HepG2 (cell line): ENCODE results near the gene TMED9. TPM values are rescaled to one million over a fixed set of nuclear protein-coding genes. Genes with fewer than 3 reads are reported as not detected.

Experiments
- BHLHE40 ChIP-seq: IDR thresholded peaks from 2 replicates; pipeline ENCODE4 v1.6.1; 2011; ENCODE audit warnings: low read length, improper control_type of control experiment
- KLF12 ChIP-seq: sonication (generic); formaldehyde crosslinking; IDR thresholded peaks from 2 replicates; pipeline ENCODE4 v1.4.0; 2020; ENCODE audit warnings: missing genetic modification reagents, borderline replicate concordance
- PPARG ChIP-seq: conservative IDR thresholded peaks from 2 replicates; pipeline ENCODE4 v1.6.1; 2016; ENCODE audit warnings: missing biosample characterization, missing genetic modification reagents
- REXO4 ChIP-seq: sonication (generic); formaldehyde crosslinking; IDR thresholded peaks from 2 replicates; pipeline ENCODE4 v1.8.0; 2022; ENCODE audit warnings: missing genetic modification reagents, mild to moderate bottlenecking, borderline replicate concordance
- SOX5 ChIP-seq: IDR thresholded peaks from 2 replicates; pipeline ENCODE4 v1.6.1; 2016; ENCODE audit warnings: borderline replicate concordance
- TCF7 ChIP-seq: sonication (generic); IDR thresholded peaks from 2 replicates; pipeline ENCODE4 v1.6.1; 2016; ENCODE audit warnings: antibody characterized with exemption, low read depth
- ZBTB1 ChIP-seq: sonication (generic); formaldehyde crosslinking; IDR thresholded peaks from 2 replicates; pipeline ENCODE4 v1.4.0; 2020; ENCODE audit warnings: missing genetic modification reagents, borderline replicate concordance
- ZNF441 ChIP-seq: sonication (generic); formaldehyde crosslinking; IDR thresholded peaks from 2 replicates; pipeline ENCODE4 v1.7.0; 2021; ENCODE audit warnings: missing genetic modification reagents, borderline replicate concordance
- ZNF496 ChIP-seq: sonication (generic); formaldehyde crosslinking; IDR thresholded peaks from 2 replicates; pipeline ENCODE4 v1.8.1; 2023; ENCODE audit warnings: mild to moderate bottlenecking, moderate library complexity, missing genetic modification reagents; ENCODE audit not compliant: insufficient replicate concordance
- ZNF616 ChIP-seq: sonication (generic); formaldehyde crosslinking; IDR thresholded peaks from 2 replicates; pipeline ENCODE4 v1.5.0; 2020; ENCODE audit warnings: low read depth, mild to moderate bottlenecking, missing genetic modification reagents
- ZNF816 ChIP-seq: sonication (generic); formaldehyde crosslinking; IDR thresholded peaks from 2 replicates; pipeline ENCODE4 v1.8.0; 2022; ENCODE audit warnings: missing genetic modification reagents, mild to moderate bottlenecking, borderline replicate concordance
- polyA plus RNA-seq, 8 experiments: library from polyadenylated mRNA; depleted of rRNA in 3 of 8; stranded (reverse) in 7 of 8; unstranded in 1 of 8; fragments of >200 nt; fragmentation: Illumina TruSeq in 4 of 8; extraction: Trizol in 4 of 8; gene quantifications; 2 replicates each; pipeline versions ENCODE4 v1.2.1 to v1.2.3, GENCODE V29; 2011 to 2016; ENCODE audit warnings: low read depth in 4 of 8, missing spikeins in 1 of 8, mixed read lengths in 1 of 8; ENCODE audit not compliant: insufficient read depth in 1 of 8
- total RNA-seq, 5 experiments: library from RNA; depleted of rRNA; stranded (reverse); fragments of >200 nt; fragmentation: Illumina TruSeq; extraction: Trizol; gene quantifications; 2 replicates each; pipeline ENCODE4 v1.2.3, GENCODE V29; 2016; ENCODE audit warnings: low read depth in 1 of 5
- TF ChIP-seq, protein P1 (sequence below): sonication (generic); formaldehyde crosslinking; IDR thresholded peaks from 2 replicates; pipeline ENCODE4 v1.5.1; 2020; ENCODE audit warnings: missing genetic modification reagents, mild to moderate bottlenecking, borderline replicate concordance
- TF ChIP-seq, protein P2 (sequence below): sonication (generic); formaldehyde crosslinking; IDR thresholded peaks from 2 replicates; pipeline ENCODE4 v1.8.0; 2022; ENCODE audit warnings: low read depth, missing genetic modification reagents
- TF ChIP-seq, protein P3 (sequence below): sonication (generic); formaldehyde crosslinking; IDR thresholded peaks from 2 replicates; pipeline ENCODE4 v1.5.1; 2020; ENCODE audit warnings: missing genetic modification reagents, mild to moderate bottlenecking, borderline replicate concordance
- TF ChIP-seq, protein P4 (sequence below): IDR thresholded peaks from 2 replicates; pipeline ENCODE4 v1.6.1; 2016; ENCODE audit warnings: missing genetic modification reagents, missing compliant biosample characterization
- TF ChIP-seq, protein P5 (sequence below): sonication (generic); formaldehyde crosslinking; IDR thresholded peaks from 2 replicates; pipeline ENCODE4 v1.5.0; 2020; ENCODE audit warnings: missing genetic modification reagents, mild to moderate bottlenecking, borderline replicate concordance
- TF ChIP-seq, protein P6 (sequence below), 2 experiments: fragments of 450-650 bp in 1 of 2; sonication (generic) in 1 of 2; formaldehyde crosslinking; IDR thresholded peaks; 2 replicates each; pipeline versions ENCODE4 v1.5.0 to v1.8.0; 2020 to 2022; ENCODE audit warnings: mild to moderate bottlenecking in 1 of 2, missing genetic modification reagents in 1 of 2

The TMED9 gene
- total and polyA plus RNA-seq, 2 of the 13 experiments (the other 11 are each of a cell fraction or from before 2014, with no cell fraction given), result 161 to 350 TPM

DNA sequence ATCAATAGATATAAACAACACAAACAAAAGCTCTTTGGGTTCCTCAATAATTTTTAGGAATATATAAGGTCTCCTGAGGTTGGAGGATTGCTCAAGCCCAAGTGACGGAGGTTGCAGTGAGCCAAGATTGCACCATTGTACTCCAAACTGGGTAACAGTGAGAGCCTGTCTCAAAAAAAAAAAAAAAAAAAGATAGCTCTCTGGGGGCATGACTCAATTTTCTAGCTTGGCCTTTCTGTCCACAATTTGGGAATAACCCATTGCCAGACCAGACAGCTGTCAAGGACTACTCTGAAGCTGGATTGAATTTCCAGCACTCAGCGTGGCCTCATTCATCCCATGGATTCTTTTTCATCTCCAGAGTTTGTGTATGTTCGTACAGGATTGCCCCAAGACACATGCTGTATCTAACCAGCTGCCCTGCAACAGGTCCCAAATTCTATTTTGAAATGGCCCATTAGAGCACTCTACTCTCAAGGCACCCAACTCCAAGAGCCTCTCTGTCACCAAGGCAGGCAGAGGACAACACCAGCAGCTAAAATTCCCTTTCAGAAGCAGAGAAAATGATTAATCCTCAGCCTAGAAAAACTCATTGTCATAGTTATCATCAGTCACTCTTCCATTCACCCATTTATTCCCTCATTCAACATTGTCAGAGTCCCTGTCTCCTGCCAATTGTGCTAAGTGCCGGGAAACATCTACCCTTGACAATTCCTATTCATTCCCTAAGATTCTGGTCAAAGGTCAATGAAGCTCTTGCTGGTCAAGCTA lies 46.3 kb upstream of the TMED9 start (continued):
- TF ChIP-seq SOX5, result no peak
- TF ChIP-seq, protein P1, sequence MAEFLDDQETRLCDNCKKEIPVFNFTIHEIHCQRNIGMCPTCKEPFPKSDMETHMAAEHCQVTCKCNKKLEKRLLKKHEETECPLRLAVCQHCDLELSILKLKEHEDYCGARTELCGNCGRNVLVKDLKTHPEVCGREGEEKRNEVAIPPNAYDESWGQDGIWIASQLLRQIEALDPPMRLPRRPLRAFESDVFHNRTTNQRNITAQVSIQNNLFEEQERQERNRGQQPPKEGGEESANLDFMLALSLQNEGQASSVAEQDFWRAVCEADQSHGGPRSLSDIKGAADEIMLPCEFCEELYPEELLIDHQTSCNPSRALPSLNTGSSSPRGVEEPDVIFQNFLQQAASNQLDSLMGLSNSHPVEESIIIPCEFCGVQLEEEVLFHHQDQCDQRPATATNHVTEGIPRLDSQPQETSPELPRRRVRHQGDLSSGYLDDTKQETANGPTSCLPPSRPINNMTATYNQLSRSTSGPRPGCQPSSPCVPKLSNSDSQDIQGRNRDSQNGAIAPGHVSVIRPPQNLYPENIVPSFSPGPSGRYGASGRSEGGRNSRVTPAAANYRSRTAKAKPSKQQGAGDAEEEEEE (CRISPR knock-in tag), result no peak
- TF ChIP-seq, protein P2, sequence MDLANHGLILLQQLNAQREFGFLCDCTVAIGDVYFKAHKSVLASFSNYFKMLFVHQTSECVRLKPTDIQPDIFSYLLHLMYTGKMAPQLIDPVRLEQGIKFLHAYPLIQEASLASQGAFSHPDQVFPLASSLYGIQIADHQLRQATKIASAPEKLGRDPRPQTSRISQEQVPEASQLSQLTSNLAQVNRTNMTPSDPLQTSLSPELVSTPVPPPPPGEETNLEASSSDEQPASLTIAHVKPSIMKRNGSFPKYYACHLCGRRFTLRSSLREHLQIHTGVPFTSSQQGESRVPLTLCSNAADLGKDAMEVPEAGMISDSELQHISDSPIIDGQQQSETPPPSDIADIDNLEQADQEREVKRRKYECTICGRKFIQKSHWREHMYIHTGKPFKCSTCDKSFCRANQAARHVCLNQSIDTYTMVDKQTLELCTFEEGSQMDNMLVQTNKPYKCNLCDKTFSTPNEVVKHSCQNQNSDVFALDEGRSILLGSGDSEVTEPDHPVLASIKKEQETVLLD, result no peak
- TF ChIP-seq, protein P3, sequence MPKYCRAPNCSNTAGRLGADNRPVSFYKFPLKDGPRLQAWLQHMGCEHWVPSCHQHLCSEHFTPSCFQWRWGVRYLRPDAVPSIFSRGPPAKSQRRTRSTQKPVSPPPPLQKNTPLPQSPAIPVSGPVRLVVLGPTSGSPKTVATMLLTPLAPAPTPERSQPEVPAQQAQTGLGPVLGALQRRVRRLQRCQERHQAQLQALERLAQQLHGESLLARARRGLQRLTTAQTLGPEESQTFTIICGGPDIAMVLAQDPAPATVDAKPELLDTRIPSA (CRISPR knock-in tag), result no peak
- no peak for TF ChIP-seq PPARG (CRISPR knock-in tag)
- TF ChIP-seq, protein P4, sequence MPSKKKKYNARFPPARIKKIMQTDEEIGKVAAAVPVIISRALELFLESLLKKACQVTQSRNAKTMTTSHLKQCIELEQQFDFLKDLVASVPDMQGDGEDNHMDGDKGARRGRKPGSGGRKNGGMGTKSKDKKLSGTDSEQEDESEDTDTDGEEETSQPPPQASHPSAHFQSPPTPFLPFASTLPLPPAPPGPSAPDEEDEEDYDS (CRISPR knock-in tag), result no peak
- TF ChIP-seq, protein P5, sequence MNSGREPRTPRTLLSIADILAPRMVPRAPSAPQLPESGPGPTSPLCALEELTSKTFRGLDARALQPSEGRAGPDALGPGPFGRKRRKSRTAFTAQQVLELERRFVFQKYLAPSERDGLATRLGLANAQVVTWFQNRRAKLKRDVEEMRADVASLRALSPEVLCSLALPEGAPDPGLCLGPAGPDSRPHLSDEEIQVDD (CRISPR knock-in tag), result no peak
- TF ChIP-seq ZNF441 (CRISPR knock-in tag), result no peak
- no peak for TF ChIP-seq KLF12 (CRISPR knock-in tag)
- TF ChIP-seq REXO4 (CRISPR knock-in tag), result no peak
- no peak for TF ChIP-seq TCF7
- no peak for TF ChIP-seq ZNF816 (CRISPR knock-in tag)
- no peak for TF ChIP-seq BHLHE40
- no peak for TF ChIP-seq ZBTB1 (CRISPR knock-in tag)
- TF ChIP-seq, protein P6, sequence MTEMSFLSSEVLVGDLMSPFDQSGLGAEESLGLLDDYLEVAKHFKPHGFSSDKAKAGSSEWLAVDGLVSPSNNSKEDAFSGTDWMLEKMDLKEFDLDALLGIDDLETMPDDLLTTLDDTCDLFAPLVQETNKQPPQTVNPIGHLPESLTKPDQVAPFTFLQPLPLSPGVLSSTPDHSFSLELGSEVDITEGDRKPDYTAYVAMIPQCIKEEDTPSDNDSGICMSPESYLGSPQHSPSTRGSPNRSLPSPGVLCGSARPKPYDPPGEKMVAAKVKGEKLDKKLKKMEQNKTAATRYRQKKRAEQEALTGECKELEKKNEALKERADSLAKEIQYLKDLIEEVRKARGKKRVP (CRISPR knock-in tag; IDR thresholded peaks at IDR 0.05), result peak in 1 of 2 experiments; percentile 90; a peak in 2 of 4 replicates
- TF ChIP-seq ZNF616, result no peak
- TF ChIP-seq ZNF496 (CRISPR knock-in tag), result no peak
